ENCODE results near the gene NCLN.

- no peak for TF ChIP-seq CTCF (IDR thresholded peaks at IDR 0.05)
- TF ChIP-seq POLR2A (IDR thresholded peaks at IDR 0.05) = no peak
Observed at GRCh38 chr19:3252650-3253049, 66.9 kb downstream of the NCLN start.
